Measurements from ENCODE around the gene TTPAL. TPM values are rescaled to one million over a fixed set of nuclear protein-coding genes. Genes with fewer than 3 reads are reported as not detected.

TTPAL gene
- total and polyA plus RNA-seq, 10 of the 15 experiments (the other 5 are each of a cell fraction or from before 2014, with no cell fraction given) = 4.0 to 24.0 (median 9.3) TPM

DNA sequence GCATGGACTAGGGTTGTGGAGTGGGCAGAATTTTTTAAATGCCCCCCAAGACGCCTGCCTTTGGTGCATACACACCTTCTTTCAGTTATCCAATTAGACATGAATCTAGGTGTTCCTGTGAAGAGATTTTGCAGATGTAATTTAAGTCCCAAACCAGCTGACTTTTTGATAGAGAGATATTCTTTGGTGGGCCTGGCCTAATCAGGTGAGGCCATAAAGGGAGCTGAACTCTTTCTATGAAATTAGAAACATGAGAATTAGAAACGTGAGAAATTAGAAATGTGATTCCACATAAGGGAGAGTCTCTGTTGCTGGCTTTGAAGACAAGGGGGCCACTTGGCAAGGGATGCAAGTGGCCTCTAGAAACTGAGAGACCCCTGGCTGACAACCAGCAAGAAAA, 36.4 kb upstream of the TTPAL start (continued):
- TF ChIP-seq HSF1 (IDR thresholded peaks at IDR 0.05; ENCODE audit: low read depth, low read length) (no peak), CREM (IDR thresholded peaks at IDR 0.05; ENCODE audit: low read depth) (no peak), LARP7 (IDR thresholded peaks at IDR 0.05) (no peak), CHD4 (IDR thresholded peaks at IDR 0.05) (no peak), CEBPB (IDR thresholded peaks at IDR 0.05; ENCODE audit: borderline replicate concordance in 1 of 2, low read depth in 2 of 2, low read length in 2 of 2) (no peak), KDM1A (IDR thresholded peaks at IDR 0.05; ENCODE audit: borderline replicate concordance) (no peak), POLR2AphosphoS5 (IDR thresholded peaks at IDR 0.05; ENCODE audit: low read length) (no peak), EGR1 (IDR thresholded peaks at IDR 0.05; ENCODE audit: borderline replicate concordance in 1 of 2, low read depth in 2 of 2, low read length in 2 of 2) (no peak), E4F1 (IDR thresholded peaks at IDR 0.05; ENCODE audit: borderline replicate concordance, partially characterized antibody) (no peak), ZNF592 (IDR thresholded peaks at IDR 0.05) (no peak)

Measured in GM12878 (cell line).